HG03457 (cell line): Measurements from ENCODE around the gene SPINT3.

Source experiments
- ATAC-seq: cut with Tn5 transposase; IDR thresholded peaks from one replicate; pipeline ENCODE4 v1.9.1; 2021; ENCODE audit warnings: moderate number of reproducible peaks; ENCODE audit not compliant: unreplicated experiment

Gene SPINT3

DNA sequence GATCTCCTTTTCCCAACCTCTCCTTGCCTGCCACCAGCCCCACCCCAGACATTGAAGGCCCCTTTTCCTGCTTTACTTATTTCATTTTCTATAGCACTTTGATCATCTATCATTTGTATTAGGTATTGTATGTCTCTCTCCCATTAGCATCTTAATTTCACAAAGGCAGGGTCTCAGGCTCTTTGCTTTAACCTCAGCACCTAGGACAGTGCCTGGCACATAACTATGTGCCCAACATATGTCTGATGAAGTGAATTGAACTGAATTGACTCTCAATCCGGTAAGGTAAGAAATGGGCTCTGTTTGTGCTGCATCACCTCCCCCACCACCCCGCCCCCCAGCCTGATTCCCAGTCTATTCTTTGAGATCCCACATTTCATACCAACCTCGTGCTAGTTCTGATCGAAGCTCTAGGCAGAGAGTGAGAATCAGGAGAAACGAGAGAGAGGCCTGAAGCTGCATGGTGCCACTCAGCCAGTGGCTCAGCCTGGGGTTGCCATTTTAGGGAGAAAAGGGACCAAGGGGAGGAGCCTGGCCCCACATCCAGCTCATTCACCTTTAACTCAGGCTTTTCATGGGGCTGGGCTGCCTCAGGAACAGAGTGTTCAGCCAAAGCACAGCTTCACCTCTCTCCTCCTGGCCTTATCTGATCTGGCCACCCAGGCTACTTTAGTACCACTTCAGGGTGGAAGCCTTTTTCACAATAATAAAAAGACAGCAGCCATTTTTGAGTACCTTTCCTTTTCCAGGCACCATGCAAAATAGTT, at the start of gene SPINT3:
TSS of gene SPINT3 (minus strand) at position 476 of the 767 bp plus-strand sequence. CDS start at position 462, 14 bp downstream.
- no peak for ATAC-seq

DNA sequence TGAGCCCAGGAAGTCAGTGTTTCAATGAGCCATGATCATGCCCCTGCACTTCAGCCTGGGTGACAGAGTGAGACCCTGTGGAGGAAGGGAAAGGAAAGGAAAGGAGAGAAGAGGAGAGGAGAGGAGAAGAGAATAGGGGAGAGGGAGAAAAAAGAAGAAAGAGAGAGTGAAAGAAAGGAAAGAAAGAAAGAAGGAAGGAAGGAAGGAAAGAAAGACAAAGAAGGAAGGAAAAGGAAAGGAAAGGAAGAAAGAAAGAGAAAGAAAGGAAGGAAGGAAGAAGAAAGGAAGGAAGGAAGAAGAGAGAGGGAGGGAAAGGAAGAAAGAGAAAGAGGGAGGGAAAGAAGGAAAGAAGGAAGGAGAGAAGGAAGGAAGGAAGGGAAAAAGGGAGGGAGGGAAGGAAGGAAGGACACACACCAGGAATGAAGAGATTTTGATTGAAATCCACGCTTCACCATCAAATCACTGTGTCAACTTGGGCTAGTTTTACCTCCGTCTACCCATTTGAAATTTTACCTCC, 49.4 kb upstream of the SPINT3 start:
- no peak for ATAC-seq

- ATAC-seq: no peak
Measured at GRCh38 chr20:45555198-45555597, 39.8 kb upstream of the SPINT3 start.

GRCh38 chr20:45552456-45552855, 37.0 kb upstream of the SPINT3 start:
- no peak for ATAC-seq

- no peak for ATAC-seq
Measured at GRCh38 chr20:45550765-45551164, 35.3 kb upstream of the SPINT3 start.

GRCh38 chr20:45548410-45548809, 33.0 kb upstream of the SPINT3 start:
- ATAC-seq: no peak

DNA sequence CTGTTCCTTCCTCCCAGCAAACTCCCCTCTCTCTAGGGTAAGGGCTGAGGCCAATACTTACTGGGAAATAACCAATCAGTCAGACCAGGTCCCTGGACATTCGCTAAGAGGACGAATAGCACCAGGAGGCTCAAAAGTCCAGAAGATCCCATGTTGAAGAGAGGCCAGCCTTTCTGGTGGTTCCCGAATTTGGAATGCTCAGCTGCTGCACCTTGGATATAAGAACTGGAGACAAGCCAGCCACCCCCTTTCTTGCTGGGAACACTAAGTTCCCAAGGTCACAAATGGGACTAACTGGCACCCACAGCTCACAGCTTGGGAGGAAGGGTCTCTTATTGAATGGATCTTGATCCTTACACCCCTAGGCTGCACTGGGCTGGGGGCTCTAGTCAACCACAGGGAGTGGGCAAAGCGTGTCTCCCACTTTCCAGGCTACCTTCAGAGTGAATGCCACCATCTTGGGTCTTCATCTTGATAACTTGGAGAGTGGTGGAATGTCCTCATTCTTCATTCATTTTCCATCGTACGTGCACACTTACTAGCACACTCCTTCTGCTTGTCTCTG, 31.9 kb upstream of the SPINT3 start, which contains the start of gene EPPIN:
TSS of gene EPPIN (minus strand) at position 196 of the 565 bp plus-strand sequence. CDS start at position 152, 44 bp downstream.
- ATAC-seq: no peak

DNA sequence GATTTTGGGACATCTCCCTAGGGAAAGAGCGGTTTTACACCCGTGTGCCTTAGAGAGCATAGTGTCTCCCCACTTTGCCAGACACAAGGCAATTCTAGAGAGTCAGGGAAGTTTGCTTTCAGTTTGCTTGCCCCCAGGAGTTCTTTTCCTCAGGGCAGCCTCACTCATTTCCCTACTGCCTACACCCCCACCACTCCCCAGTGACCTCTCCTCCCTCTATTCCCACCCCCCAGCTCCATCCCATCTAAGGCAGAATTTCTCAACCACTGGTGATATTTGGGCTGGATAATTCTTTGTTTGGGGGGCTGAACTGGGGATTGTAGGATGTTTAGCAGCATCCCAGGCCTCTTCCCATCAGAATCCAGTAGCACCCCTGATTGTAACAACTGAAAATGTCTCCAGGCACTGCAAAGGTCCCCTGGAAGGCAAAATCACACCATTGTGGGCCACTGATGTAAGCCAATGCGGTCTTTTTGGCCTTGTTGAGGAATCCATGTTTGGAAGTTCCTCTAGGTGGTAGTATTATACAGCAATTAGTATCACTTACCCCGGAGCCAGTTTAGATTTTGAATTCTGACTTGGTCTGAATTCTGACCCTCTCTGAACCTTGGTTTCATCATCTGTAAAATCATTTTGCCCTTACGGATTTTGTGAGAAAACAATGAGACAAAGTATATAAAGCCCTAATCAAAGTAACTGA, 30.5 kb upstream of the SPINT3 start:
- ATAC-seq: no peak

DNA sequence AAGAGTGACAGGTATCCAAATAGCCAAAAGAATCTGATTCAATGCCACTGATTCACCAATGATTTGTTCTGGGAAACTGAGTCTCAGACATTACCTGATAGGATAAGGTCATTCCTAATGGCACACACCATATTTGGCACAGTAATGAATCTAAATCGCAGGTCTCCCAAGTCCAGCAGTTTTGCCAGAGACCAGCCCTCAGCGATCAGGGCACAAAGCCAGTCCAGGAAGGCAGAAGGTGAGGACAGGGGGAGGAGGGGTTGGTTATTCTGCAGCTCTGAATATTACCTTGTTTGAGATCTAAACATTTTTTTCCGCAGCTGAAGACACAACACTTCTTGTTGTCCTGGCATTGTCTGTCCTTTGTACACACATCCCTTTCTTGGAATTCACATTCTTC, 29.9 kb upstream of the SPINT3 start:
- ATAC-seq: no peak

GRCh38 chr20:45539382-45539781, 24.0 kb upstream of the SPINT3 start, which contains the start of gene WFDC6:
WFDC6 (minus strand) TSS chr20:45539482; CDS start chr20:45539407, 75 bp downstream.
- ATAC-seq: no peak

- no peak for ATAC-seq
Measured at GRCh38 chr20:45538209-45538799, 22.9 kb upstream of the SPINT3 start.

DNA sequence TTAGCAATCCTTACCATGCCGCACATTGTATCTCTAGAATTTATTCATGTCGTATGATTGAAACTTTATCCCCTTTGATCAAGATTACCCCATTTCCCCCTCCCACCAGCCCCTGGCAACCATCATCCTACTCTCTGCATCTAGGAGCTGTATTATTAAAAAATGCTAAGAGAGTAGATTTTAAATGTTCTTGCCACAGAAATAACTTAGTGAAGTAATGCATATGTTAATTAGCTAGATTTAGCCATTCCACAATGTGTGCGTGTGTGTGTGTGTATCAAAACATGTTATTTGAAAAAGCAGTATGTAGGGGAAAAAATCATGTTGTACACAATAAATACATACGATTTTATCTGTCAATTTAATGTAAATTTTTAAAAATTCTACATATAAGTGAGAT, 11.9 kb upstream of the SPINT3 start:
- no peak for ATAC-seq

DNA sequence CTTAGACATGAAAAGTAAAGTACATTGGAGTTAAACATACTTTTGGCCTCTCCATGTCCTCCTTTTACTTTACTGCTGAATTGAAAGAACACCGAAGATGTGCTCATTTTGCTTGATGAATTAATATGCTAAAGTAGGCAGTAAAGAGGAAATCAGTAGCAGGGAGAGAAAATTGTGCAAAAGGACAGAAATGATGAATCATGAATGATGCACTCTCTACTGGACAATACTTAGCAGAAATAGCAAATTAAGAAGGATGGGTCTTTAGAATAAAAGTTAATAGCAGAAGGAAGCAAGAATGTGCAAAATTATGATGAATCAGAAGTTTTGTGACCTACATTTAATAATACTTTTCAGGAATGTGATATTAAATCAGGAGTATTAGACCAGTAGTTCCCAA, 8.4 kb upstream of the SPINT3 start:
- no peak for ATAC-seq

- ATAC-seq: no peak
Measured at GRCh38 chr20:45518282-45518681, 2.9 kb upstream of the SPINT3 start.

GRCh38 chr20:45510242-45510862, 5.1 kb downstream of the SPINT3 start:
- ATAC-seq: no peak

DNA sequence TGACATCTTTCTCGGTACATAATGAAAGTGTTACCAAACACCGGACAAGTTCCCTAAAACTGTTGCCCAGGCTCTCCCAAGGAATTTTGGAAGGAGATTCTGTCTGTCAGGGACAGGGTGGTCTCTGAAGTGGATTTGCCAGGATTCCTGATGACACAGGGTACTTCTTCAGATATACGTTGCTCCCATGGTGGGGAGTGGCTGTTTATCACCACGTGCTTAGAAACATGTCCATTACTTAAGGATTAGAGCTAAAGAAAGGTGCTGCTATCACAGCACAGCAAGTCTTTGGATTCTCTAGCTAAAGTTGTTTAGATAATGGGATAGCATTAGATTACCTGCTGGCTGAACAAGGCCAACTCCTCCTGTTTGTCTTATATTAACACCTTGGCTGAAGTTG, 6.3 kb downstream of the SPINT3 start:
- no peak for ATAC-seq

GRCh38 chr20:45508068-45508886, 7.1 kb downstream of the SPINT3 start:
- ATAC-seq: no peak

DNA sequence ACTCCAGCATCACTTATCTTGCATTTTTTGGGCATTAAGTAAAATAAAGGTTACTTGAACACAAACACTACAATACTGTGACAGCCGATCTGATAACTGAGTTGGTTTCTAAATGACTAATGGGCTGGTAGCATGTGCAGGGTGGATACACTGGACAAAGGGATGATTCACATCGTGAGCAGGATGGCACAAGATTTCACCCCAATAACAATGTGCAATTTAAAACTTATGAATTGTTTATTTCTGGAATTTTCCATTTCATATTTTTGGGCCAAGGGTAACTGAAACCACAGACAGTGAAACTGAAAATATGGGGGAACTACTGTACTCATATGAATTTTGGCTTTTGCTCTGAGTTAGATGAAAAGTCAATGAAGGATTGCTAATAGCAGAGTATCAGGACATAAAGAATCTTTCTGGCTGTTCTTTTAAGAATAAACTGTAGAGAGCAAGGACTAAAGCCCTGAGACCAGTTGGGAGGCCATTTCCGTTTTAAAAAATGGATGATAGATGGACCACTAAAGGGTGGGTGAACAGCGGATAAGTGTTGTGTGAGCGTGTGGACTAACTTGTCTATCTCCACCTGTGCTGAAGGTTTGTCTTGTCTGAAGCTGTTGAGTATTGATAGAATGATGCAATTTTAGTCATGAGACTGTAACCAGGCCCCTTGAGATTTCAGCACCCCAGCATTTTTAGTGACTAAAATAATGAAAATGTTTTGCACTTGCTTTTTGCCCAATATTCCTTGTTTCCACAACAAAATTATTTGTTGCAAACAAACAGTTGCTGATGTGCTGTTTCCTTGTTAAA, 8.2 kb downstream of the SPINT3 start:
- no peak for ATAC-seq

GRCh38 chr20:45506398-45506797, 9.0 kb downstream of the SPINT3 start:
- no peak for ATAC-seq
